Natural killer cell (primary cell): Measurements from ENCODE around the gene SEC24B. TPM values are rescaled to one million over a fixed set of nuclear protein-coding genes. Genes with fewer than 3 reads are reported as not detected.

ENCODE experiments used
- ATAC-seq, 3 donors: fragments of 150-1000 bp in 2 of 3; fragments of 200-7000 bp in 1 of 3; cut with Tn5 transposase; 1 replicate in 1 of 3; 2 replicates in 2 of 3; pipeline ENCODE4 v1.10.0; 2021; ENCODE audit warnings: mild to moderate bottlenecking in 2 of 3, moderate library complexity in 2 of 3
- DNase-seq, 2 donors: peaks; one replicate each; pipeline versions ENCODE4 v3.0.0 to v3.0.0-alpha.2; 2013 to 2021; ENCODE audit warnings: mixed read lengths in 1 of 2
- H3K27ac ChIP-seq: one replicate; pipeline ENCODE4 v1.5.1; 2013; ENCODE audit warnings: mild to moderate bottlenecking, low read length
- H3K27me3 ChIP-seq: one replicate; pipeline ENCODE4 v1.6.1; 2013; ENCODE audit warnings: low read length; ENCODE audit not compliant: control insufficient read depth, insufficient read depth
- H3K36me3 ChIP-seq: one replicate; pipeline ENCODE4 v1.6.1; 2013; ENCODE audit warnings: low read length; ENCODE audit not compliant: control insufficient read depth, insufficient read depth
- H3K4me1 ChIP-seq: one replicate; pipeline ENCODE4 v1.6.1; 2013; ENCODE audit warnings: low read length; ENCODE audit not compliant: control insufficient read depth, insufficient read depth
- H3K4me3 ChIP-seq: one replicate; pipeline ENCODE4 v1.5.1; 2013; ENCODE audit warnings: low read length
- H3K9me3 ChIP-seq: one replicate; pipeline ENCODE4 v1.6.1; 2013; ENCODE audit warnings: low read length; ENCODE audit not compliant: control insufficient read depth, insufficient read depth
- H3K27ac Mint-ChIP-seq, 2 donors: one replicate each; pipeline ENCODE4 v1.8.0; 2022; ENCODE audit warnings: mild to moderate bottlenecking in 2 of 2, mixed read lengths in 2 of 2, moderate library complexity in 1 of 2
- H3K27me3 Mint-ChIP-seq, 2 donors: one replicate each; pipeline ENCODE4 v1.8.0; 2022; ENCODE audit warnings: low read depth in 2 of 2, mixed read lengths in 2 of 2
- H3K36me3 Mint-ChIP-seq: one replicate; pipeline ENCODE4 v1.8.0; 2022; ENCODE audit warnings: mixed read lengths
- H3K4me1 Mint-ChIP-seq, 2 donors: one replicate each; pipeline ENCODE4 v1.8.0; 2022; ENCODE audit warnings: mixed read lengths in 2 of 2
- H3K4me3 Mint-ChIP-seq: one replicate; pipeline ENCODE4 v1.8.0; 2022; ENCODE audit warnings: mild to moderate bottlenecking, moderate library complexity, mixed read lengths
- H3K9me3 Mint-ChIP-seq, 2 donors: one replicate each; pipeline ENCODE4 v1.8.0; 2022; ENCODE audit warnings: mixed read lengths in 2 of 2
- CTCF ChIP-seq: fragments of 200-600 bp; IDR thresholded peaks from one replicate; pipeline ENCODE4 v1.8.0; 2022; ENCODE audit warnings: antibody characterized with exemption
- WGBS: methylation state at CpG from one replicate; pipeline ENCODE4 v1.1.7; 2013; ENCODE audit warnings: missing lambda C conversion rate; ENCODE audit not compliant: insufficient coverage; 5-methylcytosine and 5-hydroxymethylcytosine counted together
- intact Hi-C: fragments of 100-400 bp; cut with micrococcal nuclease; formaldehyde crosslinking; loops from one replicate; pipeline ENCODE4 v1.14.2; 2022
- total RNA-seq, 4 donors: library from RNA; stranded (reverse); fragments of 120-200 nt in 1 of 4; gene quantifications; one replicate each; pipeline versions ENCODE4 v1.2.3 to v1.2.4, GENCODE V29; 2013 to 2022

Gene SEC24B
- total RNA-seq, 3 donors from 2014 or later (not counting 1 experiment from before 2014, with no cell fraction given) = 38.6 to 43.9 (median 40.7) TPM

- ATAC-seq (no peak), DNase-seq (no peak)
- no peaks in the 10 kb centered on the region for H3K27me3 Mint-ChIP-seq
- Histone ChIP-seq H3K4me3 (no peak overlapping the region), H3K4me1 (no peaks in the 10 kb centered on the region), H3K27me3 (no peaks in the 10 kb centered on the region), H3K9me3 (no peaks in the 10 kb centered on the region), H3K27ac (no peak overlapping the region), H3K36me3 (peaks cover 46% of the 10 kb centered on the region)
- over 99% methylated on average over 7 of the region's 7 CpGs for WGBS
- TF ChIP-seq CTCF = no peak
- H3K4me1 Mint-ChIP-seq = peaks cover 10 to 14% of the 10 kb centered on the region in 2 donors
- intact Hi-C loops = no loop called here
- no peak overlapping the region for H3K27ac Mint-ChIP-seq
- H3K4me3 Mint-ChIP-seq = no peak overlapping the region
- peaks cover 29% of the 10 kb centered on the region for H3K36me3 Mint-ChIP-seq
- H3K9me3 Mint-ChIP-seq = no peaks in the 10 kb centered on the region
Observed at GRCh38 chr4:109495514-109495913, 61.9 kb downstream of the SEC24B start.

- Mint-ChIP-seq H3K4me3 (no peak overlapping the region), H3K9me3 (no peaks in the 10 kb centered on the region)
- intact Hi-C loops = no loop called here
Observed at GRCh38 chr4:109496875-109497274, 63.3 kb downstream of the SEC24B start.

GRCh38 chr4:109497511-109497910, 63.9 kb downstream of the SEC24B start:
- no peaks in the 10 kb centered on the region for H3K9me3 Mint-ChIP-seq
- intact Hi-C loops = no loop called here
- ATAC-seq (no peak), DNase-seq (no peak)
- no peak overlapping the region for H3K4me3 ChIP-seq
- H3K36me3 ChIP-seq = peaks cover 56% of the 10 kb centered on the region
- H3K4me3 Mint-ChIP-seq = no peak overlapping the region
- H3K36me3 Mint-ChIP-seq = peaks cover 22% of the 10 kb centered on the region
- H3K9me3 ChIP-seq = no peaks in the 10 kb centered on the region
- H3K27ac Mint-ChIP-seq = peak overlapping the region in 1 of 2 donors; percentile 9
- H3K4me1 ChIP-seq = no peaks in the 10 kb centered on the region
- H3K27me3 Mint-ChIP-seq = no peaks in the 10 kb centered on the region
- no peak for TF ChIP-seq CTCF
- peaks cover 0 to 9% of the 10 kb centered on the region in 2 donors for H3K4me1 Mint-ChIP-seq
- H3K27ac ChIP-seq = no peak overlapping the region
- no peaks in the 10 kb centered on the region for H3K27me3 ChIP-seq

More at GRCh38 chr4:109496875-109497274, 63.3 kb downstream of the SEC24B start:
- Histone ChIP-seq H3K4me3 (no peak overlapping the region), H3K27me3 (no peaks in the 10 kb centered on the region), H3K36me3 (peaks cover 51% of the 10 kb centered on the region), H3K9me3 (no peaks in the 10 kb centered on the region), H3K27ac (no peak overlapping the region), H3K4me1 (no peaks in the 10 kb centered on the region)
- TF ChIP-seq CTCF = no peak
- no peak for DNase-seq
- H3K27ac Mint-ChIP-seq = peak overlapping the region in 1 of 2 donors; percentile 36
- ATAC-seq = no peak
- H3K4me1 Mint-ChIP-seq = peaks cover 6 to 10% of the 10 kb centered on the region in 2 donors
- H3K36me3 Mint-ChIP-seq = peaks cover 29% of the 10 kb centered on the region
- WGBS = 100% methylated on average over 1 of the region's 2 CpGs
- no peaks in the 10 kb centered on the region for H3K27me3 Mint-ChIP-seq

- H3K27me3 ChIP-seq = no peaks in the 10 kb centered on the region
- DNase-seq = no peak
- peaks cover 26% of the 10 kb centered on the region for H3K36me3 Mint-ChIP-seq
- peaks cover 8 to 11% of the 10 kb centered on the region in 2 donors for H3K4me1 Mint-ChIP-seq
- intact Hi-C loops = no loop called here
- H3K36me3 ChIP-seq = peaks cover 60% of the 10 kb centered on the region
- H3K27me3 Mint-ChIP-seq = no peaks in the 10 kb centered on the region
- H3K4me1 ChIP-seq = no peaks in the 10 kb centered on the region
- H3K9me3 Mint-ChIP-seq = no peaks in the 10 kb centered on the region
- no peak for TF ChIP-seq CTCF
- no peak overlapping the region for H3K4me3 ChIP-seq
- H3K27ac Mint-ChIP-seq = no peak overlapping the region
- H3K27ac ChIP-seq = no peak overlapping the region
- no peak for ATAC-seq
- no peaks in the 10 kb centered on the region for H3K9me3 ChIP-seq
- no peak overlapping the region for H3K4me3 Mint-ChIP-seq
- WGBS = no CpG with 5 or more reads among the region's 2 CpGs
Observed at GRCh38 chr4:109499513-109499912, 65.9 kb downstream of the SEC24B start.
